H9 (cell line): Measurements from ENCODE around the gene APBB2. TPM values are rescaled to one million over a fixed set of nuclear protein-coding genes. Genes with fewer than 3 reads are reported as not detected.

ENCODE experiments used
- DNase-seq: peaks from one replicate; pipeline ENCODE4 v3.0.0-alpha.2; 2017
- H2AFZ ChIP-seq: one replicate; pipeline ENCODE4 v1.6.1; 2013; ENCODE audit warnings: mild to moderate bottlenecking, low read length, control low read depth, moderate library complexity
- H2AK5ac ChIP-seq: 2 replicates; pipeline ENCODE4 v1.6.1; 2013; ENCODE audit warnings: low read length, control low read depth, mixed read lengths; ENCODE audit not compliant: insufficient read length
- H2BK120ac ChIP-seq: one replicate; pipeline ENCODE4 v1.6.1; 2013; ENCODE audit warnings: low read depth, mild to moderate bottlenecking, low read length, control low read depth, inconsistent platforms; ENCODE audit not compliant: poor library complexity, severe bottlenecking
- H2BK12ac ChIP-seq: 2 replicates; pipeline ENCODE4 v1.6.1; 2013; ENCODE audit warnings: low read length, control low read depth, mixed read lengths, low read depth; ENCODE audit not compliant: insufficient read length
- H2BK15ac ChIP-seq: 2 replicates; pipeline ENCODE4 v1.6.1; 2013; ENCODE audit warnings: low read depth, low read length, control low read depth
- H2BK20ac ChIP-seq: one replicate; pipeline ENCODE4 v1.6.1; 2013; ENCODE audit warnings: low read depth, mild to moderate bottlenecking, low read length, control low read depth, inconsistent platforms; ENCODE audit not compliant: poor library complexity, severe bottlenecking
- H2BK5ac ChIP-seq: 2 replicates; pipeline ENCODE4 v1.6.1; 2013; ENCODE audit warnings: low read length, control low read depth, mixed read lengths; ENCODE audit not compliant: insufficient read length
- H3K14ac ChIP-seq: 2 replicates; pipeline ENCODE4 v1.6.1; 2013; ENCODE audit warnings: low read length, control low read depth; ENCODE audit not compliant: insufficient read depth
- H3K18ac ChIP-seq: 2 replicates; pipeline ENCODE4 v1.6.1; 2013; ENCODE audit warnings: low read depth, mild to moderate bottlenecking, mixed read lengths, low read length, control low read depth; ENCODE audit not compliant: insufficient read length
- H3K23ac ChIP-seq: 2 replicates; pipeline ENCODE4 v1.6.1; 2013; ENCODE audit warnings: low read length, control low read depth, mixed read lengths, low read depth; ENCODE audit not compliant: insufficient read length
- H3K23me2 ChIP-seq: 2 replicates; pipeline ENCODE4 v1.6.1; 2013; ENCODE audit warnings: low read depth, mild to moderate bottlenecking, mixed read lengths, low read length, control low read depth; ENCODE audit not compliant: insufficient read length, poor library complexity, severe bottlenecking
- H3K27ac ChIP-seq: 2 replicates; pipeline ENCODE4 v1.5.1; 2013; ENCODE audit warnings: low read length, control low read depth, mixed read lengths, low read depth; ENCODE audit not compliant: insufficient read length
- H3K27me3 ChIP-seq: 2 replicates; pipeline ENCODE4 v1.6.1; 2013; ENCODE audit warnings: low read length, control low read depth, inconsistent platforms; ENCODE audit not compliant: insufficient read depth
- H3K4ac ChIP-seq: 2 replicates; pipeline ENCODE4 v1.6.1; 2013; ENCODE audit warnings: low read depth, mild to moderate bottlenecking, control low read depth, inconsistent platforms, low read length, moderate library complexity
- H3K4me1 ChIP-seq: 2 replicates; pipeline ENCODE4 v1.6.1; 2013; ENCODE audit warnings: low read length, control low read depth, inconsistent platforms; ENCODE audit not compliant: insufficient read depth
- H3K4me2 ChIP-seq: 2 replicates; pipeline ENCODE4 v1.6.1; 2013; ENCODE audit warnings: low read length, control low read depth, mixed read lengths; ENCODE audit not compliant: insufficient read length, insufficient read depth
- H3K56ac ChIP-seq: 2 replicates; pipeline ENCODE4 v1.6.1; 2013; ENCODE audit warnings: low read depth, mild to moderate bottlenecking, mixed read lengths, low read length, control low read depth; ENCODE audit not compliant: insufficient read length
- H3K79me1 ChIP-seq: 2 replicates; pipeline ENCODE4 v1.6.1; 2013; ENCODE audit warnings: low read depth, mild to moderate bottlenecking, moderate library complexity, low read length, control low read depth, inconsistent platforms; ENCODE audit not compliant: insufficient read depth, poor library complexity, severe bottlenecking
- H3K79me2 ChIP-seq: 2 replicates; pipeline ENCODE4 v1.6.1; 2013; ENCODE audit warnings: low read length, control low read depth, inconsistent platforms; ENCODE audit not compliant: insufficient read depth
- H3K9ac ChIP-seq: 2 replicates; pipeline ENCODE4 v1.6.1; 2013; ENCODE audit warnings: low read length, control low read depth, mixed read lengths; ENCODE audit not compliant: insufficient read length; ENCODE audit errors: extremely low read depth
- H3K9me3 ChIP-seq: one replicate; pipeline ENCODE4 v1.6.1; 2013; ENCODE audit warnings: low read depth, low read length, inconsistent platforms; ENCODE audit not compliant: control insufficient read depth
- H3T11ph ChIP-seq: one replicate; pipeline ENCODE4 v1.6.1; 2013; ENCODE audit warnings: mild to moderate bottlenecking, low read length, control low read depth, inconsistent platforms
- H4K20me1 ChIP-seq: one replicate; pipeline ENCODE4 v1.6.1; 2013; ENCODE audit not compliant: control insufficient read depth, insufficient read length, insufficient read depth
- H4K5ac ChIP-seq: 2 replicates; pipeline ENCODE4 v1.6.1; 2013; ENCODE audit warnings: low read depth, mild to moderate bottlenecking, mixed read lengths, low read length, control low read depth; ENCODE audit not compliant: insufficient read length
- H4K8ac ChIP-seq: replicated peaks from 2 replicates; pipeline ENCODE4 v1.6.1; 2013; ENCODE audit warnings: low read length, control low read depth, mixed read lengths, low read depth; ENCODE audit not compliant: insufficient read length
- H4K91ac ChIP-seq: 2 replicates; pipeline ENCODE4 v1.6.1; 2013; ENCODE audit warnings: low read depth, mild to moderate bottlenecking, moderate library complexity, mixed read lengths, low read length, control low read depth; ENCODE audit not compliant: insufficient read length
- H3K27ac Mint-ChIP-seq, 3 experiments: 2 replicates in 2 of 3; 3 replicates in 1 of 3; pipeline ENCODE4 v1.8.0; 2020 to 2021; ENCODE audit warnings: mixed read lengths in 3 of 3, mild to moderate bottlenecking in 1 of 3, moderate library complexity in 1 of 3
- H3K27me3 Mint-ChIP-seq: 2 replicates; pipeline ENCODE4 v1.8.0; 2021; ENCODE audit warnings: low read depth, mild to moderate bottlenecking, moderate library complexity, mixed read lengths
- H3K36me3 Mint-ChIP-seq, 3 experiments: 2 replicates in 2 of 3; 3 replicates in 1 of 3; pipeline ENCODE4 v1.8.0; 2020 to 2021; ENCODE audit warnings: low read depth in 3 of 3, mixed read lengths in 3 of 3; ENCODE audit not compliant: insufficient read depth in 1 of 3
- H3K4me1 Mint-ChIP-seq, 2 experiments: 2 replicates each; pipeline ENCODE4 v1.8.0; 2020; ENCODE audit warnings: mixed read lengths in 2 of 2
- H3K4me3 Mint-ChIP-seq, 2 experiments: 2 replicates in 1 of 2; 3 replicates in 1 of 2; pipeline ENCODE4 v1.8.0; 2020 to 2021; ENCODE audit warnings: mild to moderate bottlenecking in 2 of 2, mixed read lengths in 2 of 2, moderate library complexity in 1 of 2
- H3K9me3 Mint-ChIP-seq, 2 experiments: 2 replicates in 1 of 2; 3 replicates in 1 of 2; pipeline ENCODE4 v1.8.0; 2020; ENCODE audit warnings: mild to moderate bottlenecking in 2 of 2, mixed read lengths in 2 of 2, moderate library complexity in 1 of 2
- CTCF ChIP-seq: fragments of 200-600 bp; sonication (generic); conservative IDR thresholded peaks from 3 replicates; pipeline ENCODE4 v1.8.0; 2021; ENCODE audit warnings: antibody characterized with exemption, mild to moderate bottlenecking
- WGBS: extraction: QIAGEN DNeasy Blood & Tissue Kit; methylation state at CpG from one replicate; pipeline ENCODE4 v1.1.7; 2013; ENCODE audit warnings: missing lambda C conversion rate, low lambda C conversion rate, mixed read lengths; ENCODE audit not compliant: insufficient read length; ENCODE audit errors: extremely low coverage; 5-methylcytosine and 5-hydroxymethylcytosine counted together
- total RNA-seq: library from RNA; stranded (reverse); gene quantifications from 2 replicates; pipeline ENCODE4 v1.2.1, GENCODE V29; 2021

The APBB2 gene
- total RNA-seq, 1 experiment from 2014 or later: 39.6 TPM

GRCh38 chr4:40916218-40916555 is 298.2 kb downstream of the APBB2 start:
- H3K9me3 ChIP-seq: no peaks in the 10 kb centered on the region
- no peak overlapping the region for H3K18ac ChIP-seq
- peaks cover 24 to 41% of the 10 kb centered on the region in 2 experiments for H3K4me1 Mint-ChIP-seq
- H4K5ac ChIP-seq: no peak overlapping the region
- peaks cover 6 to 9% (median 7%) of the 10 kb centered on the region in 3 experiments; a peak in 2 of 7 replicates for H3K36me3 Mint-ChIP-seq
- no peak overlapping the region for H2BK120ac ChIP-seq
- H3K4ac ChIP-seq: no peak overlapping the region
- no peak for DNase-seq
- 0 out of 2 replicates have a peak, but pooled peaks cover 2% of the 10 kb centered on the region for H3K4me1 ChIP-seq
- H3K27ac ChIP-seq: no peak overlapping the region
- H2BK5ac ChIP-seq: no peak overlapping the region
- H3K56ac ChIP-seq: no peak overlapping the region
- no peaks in the 10 kb centered on the region for H4K20me1 ChIP-seq
- H2AFZ ChIP-seq: no peak overlapping the region
- H3K79me2 ChIP-seq: no peaks in the 10 kb centered on the region
- no peak overlapping the region for H3K4me3 Mint-ChIP-seq
- H3K4me2 ChIP-seq: no peak overlapping the region
- no peaks in the 10 kb centered on the region for H3K27me3 Mint-ChIP-seq
- H3K27me3 ChIP-seq: no peaks in the 10 kb centered on the region
- no peak overlapping the region for H2BK12ac ChIP-seq
- H3K9ac ChIP-seq: no peak overlapping the region
- no peak overlapping the region for H2BK20ac ChIP-seq
- no peak overlapping the region for H4K91ac ChIP-seq
- no CpG with 5 or more reads among the region's 2 CpGs for WGBS
- H2BK15ac ChIP-seq: no peak overlapping the region
- no peak overlapping the region for H4K8ac ChIP-seq
- TF ChIP-seq CTCF: no peak
- H3K23ac ChIP-seq: no peak overlapping the region
- H3K27ac Mint-ChIP-seq: no peak overlapping the region
- no peak overlapping the region for H3T11ph ChIP-seq
- no peaks in the 10 kb centered on the region for H3K79me1 ChIP-seq
- no peak overlapping the region for H2AK5ac ChIP-seq
- no peak overlapping the region for H3K14ac ChIP-seq
- no peaks in the 10 kb centered on the region; a peak in 1 of 5 replicates for H3K9me3 Mint-ChIP-seq
- no peaks in the 10 kb centered on the region for H3K23me2 ChIP-seq
